ENCODE measurements around the gene CRMP1. TPM values are rescaled to one million over a fixed set of nuclear protein-coding genes. Genes with fewer than 3 reads are reported as not detected.
A peak's percentile ranks its signal among the peaks of the same experiment; 100 is the strongest.

CRMP1 gene
- total and polyA plus RNA-seq, 8 donors, result 1.2 to 21.4 (median 2.1) TPM; not detected in 1

GRCh38 chr4:5825321-5826041 lies 67.4 kb downstream of the CRMP1 start:
- TF ChIP-seq CTCF (IDR thresholded peaks at IDR 0.05) (no peak), EP300 (IDR thresholded peaks at IDR 0.05) (no peak), POLR2AphosphoS5 (IDR thresholded peaks at IDR 0.05) (no peak), POLR2A (IDR thresholded peaks at IDR 0.05) (no peak)
- Histone ChIP-seq H3K27ac (no peak overlapping the region), H3K27me3 (no peaks in the 10 kb centered on the region), H3K4me1 (peaks cover 7 to 25% (median 10%) of the 10 kb centered on the region in 4 donors), H3K4me3 (no peak overlapping the region), H3K36me3 (peaks cover 0 to 23% (median 13%) of the 10 kb centered on the region in 4 donors), H3K9me3 (no peaks in the 10 kb centered on the region)
- DNase-seq, result no peak
- intact Hi-C loops (cut with DNase I; ENCODE audit: low total_unique reads), result no loop called here
- 81 to 96% (median 90%) methylated on average over 19 of the region's 19 CpGs for WGBS, 5 donors

- Histone ChIP-seq H3K4me3 (no peak overlapping the region), H3K4me1 (peaks cover 7 to 25% (median 10%) of the 10 kb centered on the region in 4 donors), H3K27ac (no peak overlapping the region), H3K27me3 (no peaks in the 10 kb centered on the region), H3K9me3 (no peaks in the 10 kb centered on the region), H3K36me3 (peaks cover 0 to 31% (median 20%) of the 10 kb centered on the region in 4 donors)
- intact Hi-C loops (cut with DNase I; ENCODE audit: low total_unique reads), result no loop called here
- DNase-seq, result peak in 1 of 2 donors; percentile 55
- TF ChIP-seq CTCF (IDR thresholded peaks at IDR 0.05) (no peak), POLR2AphosphoS5 (IDR thresholded peaks at IDR 0.05) (no peak), EP300 (IDR thresholded peaks at IDR 0.05) (no peak), POLR2A (IDR thresholded peaks at IDR 0.05) (no peak)
- 63 to 85% (median 70%) methylated on average over 6 of the region's 6 CpGs for WGBS, 5 donors
Observed at GRCh38 chr4:5824635-5825034, 68.3 kb downstream of the CRMP1 start.

GRCh38 chr4:5824227-5824626 lies 68.7 kb downstream of the CRMP1 start:
- intact Hi-C loops (cut with DNase I; ENCODE audit: low total_unique reads), result no loop called here
- Histone ChIP-seq H3K4me1 (peaks cover 7 to 25% (median 10%) of the 10 kb centered on the region in 4 donors), H3K36me3 (peaks cover 0 to 35% (median 22%) of the 10 kb centered on the region in 4 donors), H3K27me3 (no peaks in the 10 kb centered on the region), H3K9me3 (no peaks in the 10 kb centered on the region), H3K4me3 (no peak overlapping the region), H3K27ac (no peak overlapping the region)
- 78 to 91% (median 86%) methylated on average over 7 of the region's 7 CpGs for WGBS, 5 donors
- TF ChIP-seq EP300 (IDR thresholded peaks at IDR 0.05) (no peak), CTCF (IDR thresholded peaks at IDR 0.05) (no peak), POLR2A (IDR thresholded peaks at IDR 0.05) (no peak), POLR2AphosphoS5 (IDR thresholded peaks at IDR 0.05) (no peak)
- DNase-seq, result no peak

- Histone ChIP-seq H3K27ac (no peak overlapping the region), H3K9me3 (no peaks in the 10 kb centered on the region), H3K4me3 (no peak overlapping the region), H3K4me1 (peaks cover 7 to 25% (median 10%) of the 10 kb centered on the region in 4 donors), H3K27me3 (no peaks in the 10 kb centered on the region), H3K36me3 (peaks cover 0 to 41% (median 24%) of the 10 kb centered on the region in 4 donors)
- WGBS, 5 donors, result 85 to 89% (median 87%) methylated on average over 10 of the region's 10 CpGs
- TF ChIP-seq EP300 (IDR thresholded peaks at IDR 0.05) (no peak), POLR2A (IDR thresholded peaks at IDR 0.05) (no peak), CTCF (IDR thresholded peaks at IDR 0.05) (no peak), POLR2AphosphoS5 (IDR thresholded peaks at IDR 0.05) (no peak)
- intact Hi-C loops (cut with DNase I; ENCODE audit: low total_unique reads), result no loop called here
- no peak for DNase-seq
Observed at GRCh38 chr4:5823542-5824211, 69.2 kb downstream of the CRMP1 start.

Data from stomach (tissue), 9 donors.